Neural progenitor cell (in vitro differentiated cells): ENCODE data around the gene MAGEA6. TPM values are rescaled to one million over a fixed set of nuclear protein-coding genes. Genes with fewer than 3 reads are reported as not detected.

Experiments
- DNase-seq: peaks from one replicate; pipeline ENCODE4 v3.0.0-alpha.2; 2016; ENCODE audit warnings: low spot score
- H2AFZ ChIP-seq: fragments of 200-600 bp; sonication (generic); replicated peaks from 2 replicates; pipeline ENCODE4 v1.6.1; 2016; ENCODE audit warnings: antibody characterized with exemption
- H3F3A ChIP-seq: fragments of 200-600 bp; sonication (generic); 2 replicates; pipeline ENCODE4 v1.6.1; 2016; ENCODE audit warnings: antibody characterized with exemption, low read depth
- H3K27ac ChIP-seq: fragments of 200-600 bp; sonication (generic); 2 replicates; pipeline ENCODE4 v1.5.1; 2016; ENCODE audit warnings: mild to moderate bottlenecking
- H3K27me3 ChIP-seq: fragments of 200-600 bp; sonication (generic); 2 replicates; pipeline ENCODE4 v1.6.1; 2016; ENCODE audit warnings: mild to moderate bottlenecking, moderate library complexity
- H3K36me3 ChIP-seq: fragments of 200-600 bp; sonication (generic); 2 replicates; pipeline ENCODE4 v1.5.1; 2016
- H3K4me1 ChIP-seq: fragments of 200-600 bp; sonication (generic); 2 replicates; pipeline ENCODE4 v1.6.1; 2016; ENCODE audit warnings: mixed run types
- H3K4me2 ChIP-seq: fragments of 200-600 bp; sonication (generic); 2 replicates; pipeline ENCODE4 v1.6.1; 2016
- H3K4me3 ChIP-seq: fragments of 200-600 bp; sonication (generic); 2 replicates; pipeline ENCODE4 v1.5.1; 2016
- H3K79me2 ChIP-seq: fragments of 200-600 bp; sonication (generic); 2 replicates; pipeline ENCODE4 v1.6.1; 2016; ENCODE audit warnings: low read depth
- H3K9ac ChIP-seq: fragments of 200-600 bp; sonication (generic); 2 replicates; pipeline ENCODE4 v1.6.1; 2016
- H3K9me3 ChIP-seq: fragments of 200-600 bp; sonication (generic); 2 replicates; pipeline ENCODE4 v1.5.1; 2016; ENCODE audit warnings: low read depth
- H4K20me1 ChIP-seq: fragments of 200-600 bp; sonication (generic); 2 replicates; pipeline ENCODE4 v1.6.1; 2016; ENCODE audit warnings: low read depth
- H3K27ac Mint-ChIP-seq: 3 replicates; pipeline ENCODE4 v1.8.0; 2021; ENCODE audit warnings: mixed read lengths
- H3K27me3 Mint-ChIP-seq: 2 replicates; pipeline ENCODE4 v1.8.0; 2022; ENCODE audit warnings: low read depth, mild to moderate bottlenecking, inconsistent platforms, moderate library complexity, mixed read lengths; ENCODE audit not compliant: insufficient read depth
- H3K36me3 Mint-ChIP-seq: 3 replicates; pipeline ENCODE4 v1.8.0; 2021; ENCODE audit warnings: mixed read lengths
- H3K4me1 Mint-ChIP-seq: 3 replicates; pipeline ENCODE4 v1.8.0; 2021; ENCODE audit warnings: mixed read lengths
- H3K4me3 Mint-ChIP-seq: 3 replicates; pipeline ENCODE4 v1.8.0; 2021; ENCODE audit warnings: mild to moderate bottlenecking, moderate library complexity, mixed read lengths
- H3K9me3 Mint-ChIP-seq: 3 replicates; pipeline ENCODE4 v1.8.0; 2020; ENCODE audit warnings: mixed read lengths
- EZH2 ChIP-seq: fragments of 200-600 bp; sonication (generic); IDR thresholded peaks from 2 replicates; pipeline ENCODE4 v1.6.1; 2017; ENCODE audit warnings: antibody characterized with exemption, mild to moderate bottlenecking, moderate library complexity
- EZH2phosphoT487 ChIP-seq: fragments of 200-600 bp; sonication (generic); IDR thresholded peaks from 2 replicates; pipeline ENCODE4 v1.6.1; 2017; ENCODE audit warnings: antibody characterized with exemption
- total RNA-seq: library from RNA; depleted of rRNA; stranded (reverse); fragments of >200 nt; gene quantifications from 2 replicates; pipeline ENCODE4 v1.2.3, GENCODE V29; 2015; ENCODE audit warnings: low replicate concordance
- TF ChIP-seq, protein P1 (sequence below): fragments of 200-600 bp; sonication (generic); IDR thresholded peaks from 2 replicates; pipeline ENCODE4 v1.5.1; 2017; ENCODE audit warnings: antibody characterized with exemption, mild to moderate bottlenecking

The MAGEA6 gene
- total RNA-seq, 1 donor from 2014 or later: not detected

- Histone ChIP-seq H4K20me1 (no peaks in the 10 kb centered on the region), H2AFZ (no peak overlapping the region), H3K9me3 (no peaks in the 10 kb centered on the region), H3K79me2 (no peaks in the 10 kb centered on the region), H3K4me2 (no peak overlapping the region), H3K4me3 (no peak overlapping the region), H3K27ac (no peak overlapping the region), H3K27me3 (no peaks in the 10 kb centered on the region), H3K9ac (no peak overlapping the region), H3K36me3 (no peaks in the 10 kb centered on the region), H3K4me1 (no peaks in the 10 kb centered on the region), H3F3A (no peaks in the 10 kb centered on the region)
- Mint-ChIP-seq H3K27me3 (no peaks in the 10 kb centered on the region), H3K4me1 (no peaks in the 10 kb centered on the region), H3K9me3 (peaks cover 8% of the 10 kb centered on the region), H3K27ac (no peak overlapping the region), H3K36me3 (no peaks in the 10 kb centered on the region), H3K4me3 (no peak overlapping the region)
- no peak for TF ChIP-seq EZH2
- TF ChIP-seq, protein P1, sequence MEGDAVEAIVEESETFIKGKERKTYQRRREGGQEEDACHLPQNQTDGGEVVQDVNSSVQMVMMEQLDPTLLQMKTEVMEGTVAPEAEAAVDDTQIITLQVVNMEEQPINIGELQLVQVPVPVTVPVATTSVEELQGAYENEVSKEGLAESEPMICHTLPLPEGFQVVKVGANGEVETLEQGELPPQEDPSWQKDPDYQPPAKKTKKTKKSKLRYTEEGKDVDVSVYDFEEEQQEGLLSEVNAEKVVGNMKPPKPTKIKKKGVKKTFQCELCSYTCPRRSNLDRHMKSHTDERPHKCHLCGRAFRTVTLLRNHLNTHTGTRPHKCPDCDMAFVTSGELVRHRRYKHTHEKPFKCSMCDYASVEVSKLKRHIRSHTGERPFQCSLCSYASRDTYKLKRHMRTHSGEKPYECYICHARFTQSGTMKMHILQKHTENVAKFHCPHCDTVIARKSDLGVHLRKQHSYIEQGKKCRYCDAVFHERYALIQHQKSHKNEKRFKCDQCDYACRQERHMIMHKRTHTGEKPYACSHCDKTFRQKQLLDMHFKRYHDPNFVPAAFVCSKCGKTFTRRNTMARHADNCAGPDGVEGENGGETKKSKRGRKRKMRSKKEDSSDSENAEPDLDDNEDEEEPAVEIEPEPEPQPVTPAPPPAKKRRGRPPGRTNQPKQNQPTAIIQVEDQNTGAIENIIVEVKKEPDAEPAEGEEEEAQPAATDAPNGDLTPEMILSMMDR: no peak
- TF ChIP-seq EZH2phosphoT487: no peak
- no peak for DNase-seq
These were observed 44.1 kb downstream of the MAGEA6 start for GRCh38 chrX:152725409-152725808.

Other genes starting within 250 kb of the MAGEA6 start
- gene GABRQ, start 131.8 kb downstream of the MAGEA6 start, total RNA-seq: 0.90 and 1.5 TPM in 2 replicates
- gene MAGEA3, start 70.9 kb downstream of the MAGEA6 start, total RNA-seq: not detected in 2 replicates
- not detected in 2 replicates for gene CSAG2, start 60.4 kb downstream of the MAGEA6 start, total RNA-seq
- gene MAGEA2B, start 55.1 kb downstream of the MAGEA6 start, total RNA-seq: not detected in 2 replicates
- not detected in 2 replicates for gene CSAG1, start 36.0 kb downstream of the MAGEA6 start, total RNA-seq
- not detected in 2 replicates for gene MAGEA12, start 35.9 kb downstream of the MAGEA6 start, total RNA-seq
- not detected in 2 replicates for gene MAGEA2, start 15.8 kb downstream of the MAGEA6 start, total RNA-seq
- gene CSAG3, start 10.5 kb downstream of the MAGEA6 start, total RNA-seq: not detected in 2 replicates
- 43.5 and 82.3 TPM in 2 replicates for gene CETN2, start 61.1 kb upstream of the MAGEA6 start, total RNA-seq
- gene NSDHL, start 61.4 kb upstream of the MAGEA6 start, total RNA-seq: 15.2 and 15.9 TPM in 2 replicates
- 14.0 and 14.8 TPM in 2 replicates for gene ZNF185, start 128.4 kb upstream of the MAGEA6 start, total RNA-seq
- not detected in 2 replicates for gene PNMA5, start 224.4 kb upstream of the MAGEA6 start, total RNA-seq